ENCODE measurements around the gene SCAF8. TPM values are rescaled to one million over a fixed set of nuclear protein-coding genes. Genes with fewer than 3 reads are reported as not detected.

SCAF8 gene
- polyA plus RNA-seq, 1 donor from 2014 or later, result 34.1 TPM

DNA sequence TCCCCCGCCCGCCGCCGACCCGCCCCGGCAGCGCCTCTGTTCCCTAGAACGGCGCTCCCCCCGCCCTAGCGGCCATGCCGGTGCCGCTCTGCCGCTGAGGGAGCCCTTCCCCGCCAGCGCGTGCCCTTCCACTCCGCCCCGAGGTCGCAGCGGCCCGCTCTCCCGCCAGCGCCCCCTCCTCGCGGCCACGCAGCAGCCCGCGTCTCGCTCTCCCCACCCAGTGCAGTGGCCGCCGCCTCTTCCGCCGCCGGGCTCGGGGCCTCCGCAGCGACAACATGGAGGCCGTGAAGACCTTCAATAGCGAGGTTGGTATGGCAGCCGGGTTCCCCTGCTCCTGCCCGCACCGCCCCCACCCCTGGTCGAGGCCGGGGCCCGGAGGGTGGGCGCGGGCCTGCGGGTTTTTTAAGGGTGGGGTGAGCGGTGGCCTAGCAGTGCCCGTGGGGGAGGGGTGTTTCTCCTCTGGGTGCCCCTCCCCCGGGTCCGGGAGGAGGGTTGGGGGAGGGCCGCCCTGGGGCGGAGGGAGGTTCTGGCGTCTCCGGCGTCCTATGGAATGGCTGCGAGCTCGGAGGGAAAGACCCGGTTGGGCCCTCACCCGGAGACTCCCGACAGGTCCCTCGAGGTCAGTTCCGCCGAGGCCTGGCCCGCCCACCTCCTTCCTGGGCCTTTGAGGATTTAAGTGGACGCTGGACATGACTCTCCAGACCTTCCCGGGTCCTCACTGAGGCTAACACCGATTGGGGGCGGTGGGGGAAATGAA is 588 bp downstream of the SCAF8 start:
- Histone ChIP-seq H3K9me3 (ENCODE audit: low read length) (no peaks in the 10 kb centered on the region), H2AFZ (ENCODE audit: low read depth, low read length) (peak overlapping the region; percentile 80), H3K79me2 (replicated peaks; ENCODE audit: insufficient read depth, low read length) (peaks cover 39% of the 10 kb centered on the region), H3F3A (ENCODE audit: insufficient read depth, low read length, poor library complexity, severe bottlenecking) (no peaks in the 10 kb centered on the region), H4K20me1 (ENCODE audit: insufficient read depth) (peaks cover 23% of the 10 kb centered on the region), H3K27ac (ENCODE audit: low read length) (peak overlapping the region; percentile 98), H3K4me3 (ENCODE audit: low read length) (peak overlapping the region; percentile 96), H3K4me2 (ENCODE audit: low read length) (no peak overlapping the region), H3K27me3 (ENCODE audit: insufficient read depth, low read depth, low read length) (no peaks in the 10 kb centered on the region), H3K36me3 (ENCODE audit: insufficient read depth, low read length) (no peaks in the 10 kb centered on the region), H3K9me2 (ENCODE audit: insufficient read depth, low read length) (no peaks in the 10 kb centered on the region), H3K9ac (ENCODE audit: low read length) (peak overlapping the region; percentile 99)
- no peak for TF ChIP-seq TAF1 (IDR thresholded peaks at IDR 0.05; ENCODE audit: low read depth)
- no peak for TF ChIP-seq RAD21 (conservative IDR thresholded peaks at IDR 0.05)
- TF ChIP-seq EZH2 (IDR thresholded peaks at IDR 0.05; ENCODE audit: borderline replicate concordance, insufficient read depth, low read length, poor library complexity, severe bottlenecking), result no peak
- TF ChIP-seq, protein P1, sequence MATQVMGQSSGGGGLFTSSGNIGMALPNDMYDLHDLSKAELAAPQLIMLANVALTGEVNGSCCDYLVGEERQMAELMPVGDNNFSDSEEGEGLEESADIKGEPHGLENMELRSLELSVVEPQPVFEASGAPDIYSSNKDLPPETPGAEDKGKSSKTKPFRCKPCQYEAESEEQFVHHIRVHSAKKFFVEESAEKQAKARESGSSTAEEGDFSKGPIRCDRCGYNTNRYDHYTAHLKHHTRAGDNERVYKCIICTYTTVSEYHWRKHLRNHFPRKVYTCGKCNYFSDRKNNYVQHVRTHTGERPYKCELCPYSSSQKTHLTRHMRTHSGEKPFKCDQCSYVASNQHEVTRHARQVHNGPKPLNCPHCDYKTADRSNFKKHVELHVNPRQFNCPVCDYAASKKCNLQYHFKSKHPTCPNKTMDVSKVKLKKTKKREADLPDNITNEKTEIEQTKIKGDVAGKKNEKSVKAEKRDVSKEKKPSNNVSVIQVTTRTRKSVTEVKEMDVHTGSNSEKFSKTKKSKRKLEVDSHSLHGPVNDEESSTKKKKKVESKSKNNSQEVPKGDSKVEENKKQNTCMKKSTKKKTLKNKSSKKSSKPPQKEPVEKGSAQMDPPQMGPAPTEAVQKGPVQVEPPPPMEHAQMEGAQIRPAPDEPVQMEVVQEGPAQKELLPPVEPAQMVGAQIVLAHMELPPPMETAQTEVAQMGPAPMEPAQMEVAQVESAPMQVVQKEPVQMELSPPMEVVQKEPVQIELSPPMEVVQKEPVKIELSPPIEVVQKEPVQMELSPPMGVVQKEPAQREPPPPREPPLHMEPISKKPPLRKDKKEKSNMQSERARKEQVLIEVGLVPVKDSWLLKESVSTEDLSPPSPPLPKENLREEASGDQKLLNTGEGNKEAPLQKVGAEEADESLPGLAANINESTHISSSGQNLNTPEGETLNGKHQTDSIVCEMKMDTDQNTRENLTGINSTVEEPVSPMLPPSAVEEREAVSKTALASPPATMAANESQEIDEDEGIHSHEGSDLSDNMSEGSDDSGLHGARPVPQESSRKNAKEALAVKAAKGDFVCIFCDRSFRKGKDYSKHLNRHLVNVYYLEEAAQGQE (IDR thresholded peaks at IDR 0.05; ENCODE audit: borderline replicate concordance), result peak; percentile 12
- TF ChIP-seq, protein P2, sequence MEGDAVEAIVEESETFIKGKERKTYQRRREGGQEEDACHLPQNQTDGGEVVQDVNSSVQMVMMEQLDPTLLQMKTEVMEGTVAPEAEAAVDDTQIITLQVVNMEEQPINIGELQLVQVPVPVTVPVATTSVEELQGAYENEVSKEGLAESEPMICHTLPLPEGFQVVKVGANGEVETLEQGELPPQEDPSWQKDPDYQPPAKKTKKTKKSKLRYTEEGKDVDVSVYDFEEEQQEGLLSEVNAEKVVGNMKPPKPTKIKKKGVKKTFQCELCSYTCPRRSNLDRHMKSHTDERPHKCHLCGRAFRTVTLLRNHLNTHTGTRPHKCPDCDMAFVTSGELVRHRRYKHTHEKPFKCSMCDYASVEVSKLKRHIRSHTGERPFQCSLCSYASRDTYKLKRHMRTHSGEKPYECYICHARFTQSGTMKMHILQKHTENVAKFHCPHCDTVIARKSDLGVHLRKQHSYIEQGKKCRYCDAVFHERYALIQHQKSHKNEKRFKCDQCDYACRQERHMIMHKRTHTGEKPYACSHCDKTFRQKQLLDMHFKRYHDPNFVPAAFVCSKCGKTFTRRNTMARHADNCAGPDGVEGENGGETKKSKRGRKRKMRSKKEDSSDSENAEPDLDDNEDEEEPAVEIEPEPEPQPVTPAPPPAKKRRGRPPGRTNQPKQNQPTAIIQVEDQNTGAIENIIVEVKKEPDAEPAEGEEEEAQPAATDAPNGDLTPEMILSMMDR (IDR thresholded peaks at IDR 0.05; ENCODE audit: poor library complexity, severe bottlenecking), result no peak
- TF ChIP-seq EP300 (conservative IDR thresholded peaks at IDR 0.05; ENCODE audit: poor library complexity, severe bottlenecking), result peak; percentile 24
- peak; percentile 61 for TF ChIP-seq POLR2AphosphoS5 (IDR thresholded peaks at IDR 0.05)
- TF ChIP-seq MXI1 (conservative IDR thresholded peaks at IDR 0.05; ENCODE audit: poor library complexity, severe bottlenecking), result peak; percentile 16
- no peak for TF ChIP-seq SMC3 (conservative IDR thresholded peaks at IDR 0.05; ENCODE audit: poor library complexity)

DNA sequence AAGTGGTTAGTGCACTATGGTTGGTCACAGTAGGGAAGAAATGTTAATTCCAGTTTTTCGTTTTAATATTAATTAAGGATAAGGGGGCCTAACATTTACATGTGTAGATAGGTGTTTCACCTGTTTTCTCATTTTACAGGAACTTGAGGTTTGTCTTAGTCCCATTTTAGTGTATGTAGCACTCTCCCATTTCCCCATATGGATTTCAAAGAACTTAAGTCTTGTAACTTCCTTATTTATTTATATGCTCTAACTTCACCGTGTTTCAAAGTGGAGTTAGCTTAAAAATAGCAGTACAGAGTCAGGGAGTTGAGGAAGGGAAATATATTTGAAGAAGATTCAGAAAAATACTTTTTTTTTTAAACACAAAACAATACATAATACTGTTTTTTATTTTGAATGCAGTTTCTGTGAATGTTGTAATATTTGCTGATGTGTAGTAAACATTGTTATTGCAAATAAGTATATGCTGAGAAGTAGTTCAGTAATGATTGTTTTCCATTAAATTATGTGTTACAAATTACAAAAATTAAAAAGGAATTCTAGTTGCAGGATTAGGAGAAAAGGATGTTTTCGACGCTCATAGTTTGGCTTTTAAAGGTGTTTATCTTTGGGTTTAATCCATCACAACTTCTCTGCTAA is 3.5 kb downstream of the SCAF8 start:
- no peaks in the 10 kb centered on the region for H3K9me3 ChIP-seq (ENCODE audit: low read length)
- H3K4me2 ChIP-seq (ENCODE audit: low read length), result peak overlapping the region; percentile 37
- H3K4me3 ChIP-seq (ENCODE audit: low read length), result peak overlapping the region; percentile 21
- no peaks in the 10 kb centered on the region for H3K36me3 ChIP-seq (ENCODE audit: insufficient read depth, low read length)
- no peak overlapping the region for H3K9ac ChIP-seq (ENCODE audit: low read length)
- no peaks in the 10 kb centered on the region for H3K27me3 ChIP-seq (ENCODE audit: insufficient read depth, low read depth, low read length)
- peaks cover 66% of the 10 kb centered on the region for H3K79me2 ChIP-seq (replicated peaks; ENCODE audit: insufficient read depth, low read length)
- no peaks in the 10 kb centered on the region for H3K9me2 ChIP-seq (ENCODE audit: insufficient read depth, low read length)
- H2AFZ ChIP-seq (ENCODE audit: low read depth, low read length), result no peak overlapping the region
- no peak overlapping the region for H3K27ac ChIP-seq (ENCODE audit: low read length)
- no peak for TF ChIP-seq SMC3 (conservative IDR thresholded peaks at IDR 0.05; ENCODE audit: poor library complexity)
- no peak for TF ChIP-seq POLR2AphosphoS5 (IDR thresholded peaks at IDR 0.05)
- TF ChIP-seq, protein P1 (IDR thresholded peaks at IDR 0.05; ENCODE audit: borderline replicate concordance), result no peak
- TF ChIP-seq, protein P2 (IDR thresholded peaks at IDR 0.05; ENCODE audit: poor library complexity, severe bottlenecking), result no peak
- TF ChIP-seq TAF1 (IDR thresholded peaks at IDR 0.05; ENCODE audit: low read depth), result no peak
- H3F3A ChIP-seq (ENCODE audit: insufficient read depth, low read length, poor library complexity, severe bottlenecking), result no peaks in the 10 kb centered on the region
- peaks cover 34% of the 10 kb centered on the region for H4K20me1 ChIP-seq (ENCODE audit: insufficient read depth)
